ENCODE measurements around the gene PRPF40A.
"Not testable (repeated sequence)": the region's sequence is repeated elsewhere in the genome, so short reads cannot be mapped to it uniquely, and the experiment has no call there.

Gene PRPF40A

DNA sequence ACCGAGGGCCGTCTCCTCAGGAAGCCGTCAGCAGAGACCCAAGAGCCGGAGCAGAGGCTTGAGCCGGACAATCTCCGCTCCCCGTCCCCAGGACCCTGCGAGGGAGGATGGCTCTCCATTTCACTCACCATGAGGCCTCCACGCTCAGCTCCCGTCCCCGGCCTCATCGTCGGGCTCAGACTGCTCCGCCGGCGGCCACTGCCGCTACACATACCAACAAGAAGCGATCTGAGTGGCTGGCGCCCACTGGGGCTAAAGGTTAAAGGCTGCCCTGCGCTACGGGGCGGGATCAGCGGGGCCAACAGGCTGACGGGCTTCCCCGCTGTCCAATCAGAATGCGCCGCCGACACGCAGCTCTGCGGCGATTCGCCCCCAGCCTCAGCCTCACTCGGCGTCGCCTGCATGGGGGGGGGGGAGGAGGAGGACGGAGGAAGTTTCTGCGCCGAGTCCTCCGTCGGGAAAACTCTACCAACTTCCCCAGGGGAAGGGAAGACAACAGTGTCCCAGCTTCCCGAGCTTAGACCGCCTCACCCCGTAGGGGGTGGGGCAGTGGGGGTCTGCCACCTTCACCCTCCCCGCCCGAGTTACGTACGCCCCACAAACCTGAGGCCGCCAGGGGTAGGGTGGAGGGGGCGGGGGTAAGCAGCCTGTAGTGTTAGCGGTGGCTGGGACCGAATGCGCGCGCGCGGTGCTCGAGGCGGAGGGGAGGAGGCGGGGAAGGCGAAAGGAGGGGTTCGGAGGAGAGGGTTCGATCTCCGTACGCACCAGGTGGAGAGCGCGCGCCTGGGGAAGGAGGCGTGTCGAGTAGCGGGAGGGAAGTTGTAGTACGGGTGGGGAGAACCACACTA lies at the start of gene PRPF40A:
Gene PRPF40A (minus strand): TSS at position 234 of the 848 bp plus-strand sequence. CDS start 22 bp downstream, at position 212.
- DNase-seq (peak; percentile 98), ATAC-seq (peak; percentile 85)

GRCh38 chr2:152766928-152767327 lies 49.7 kb upstream of the PRPF40A start:
- ATAC-seq (no peak), DNase-seq (no peak)

GRCh38 chr2:152763651-152764050 lies 46.4 kb upstream of the PRPF40A start:
- no peak for ATAC-seq
- DNase-seq = no peak

- DNase-seq, ATAC-seq: not testable (repeated sequence)
Observed at GRCh38 chr2:152763208-152763607, 45.9 kb upstream of the PRPF40A start.

GRCh38 chr2:152762202-152762601 lies 44.9 kb upstream of the PRPF40A start:
- no peak for ATAC-seq
- DNase-seq = no peak

DNA sequence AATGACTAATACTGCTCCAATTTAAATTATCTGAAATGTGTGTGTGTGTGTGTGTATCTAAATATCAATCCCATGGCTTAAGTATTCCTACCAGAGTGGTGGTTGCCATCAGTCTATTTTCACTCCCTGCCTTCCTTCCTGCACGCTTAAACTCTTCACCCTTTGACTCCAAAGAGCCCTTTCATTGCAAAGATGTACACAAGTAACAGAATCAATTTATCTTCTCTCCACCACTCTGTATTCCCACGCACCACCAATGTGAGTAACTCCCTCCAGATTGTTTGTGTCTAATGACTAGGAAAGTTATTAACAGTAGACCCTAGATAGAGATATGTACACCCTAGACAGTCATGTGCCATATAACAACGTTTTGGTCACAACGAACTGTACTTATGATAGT lies 44.0 kb upstream of the PRPF40A start:
- no peak for DNase-seq
- ATAC-seq = no peak

GRCh38 chr2:152759290-152760072 lies 42.2 kb upstream of the PRPF40A start:
- ATAC-seq (no peak), DNase-seq (no peak)

DNA sequence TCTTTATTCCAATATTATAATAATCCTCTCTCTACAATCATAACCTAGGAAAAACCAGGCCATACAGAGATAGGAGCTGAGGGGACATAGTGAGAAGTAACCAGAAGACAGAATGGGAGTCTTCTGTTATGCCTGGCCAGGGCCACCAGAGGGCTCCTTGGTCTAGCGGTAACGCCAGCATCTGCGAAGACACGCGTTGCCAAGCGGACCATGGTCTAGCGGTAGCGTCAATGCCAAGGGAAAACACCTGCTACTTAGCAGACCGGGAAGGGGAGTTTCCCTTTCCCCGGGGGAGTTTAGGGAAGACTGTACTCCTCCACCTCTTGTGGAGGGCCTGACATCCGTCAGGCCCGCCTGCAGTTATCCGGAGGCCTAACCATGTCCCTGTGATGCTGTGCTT lies 37.8 kb upstream of the PRPF40A start:
- no peak for DNase-seq

GRCh38 chr2:152747751-152748150 lies 30.5 kb upstream of the PRPF40A start:
- not testable (repeated sequence) for DNase-seq, ATAC-seq

More for the DNA sequence above, 37.8 kb upstream of the PRPF40A start:
- ATAC-seq = no peak

GRCh38 chr2:152743002-152743401 lies 25.7 kb upstream of the PRPF40A start:
- no peak for ATAC-seq
- DNase-seq = no peak

DNA sequence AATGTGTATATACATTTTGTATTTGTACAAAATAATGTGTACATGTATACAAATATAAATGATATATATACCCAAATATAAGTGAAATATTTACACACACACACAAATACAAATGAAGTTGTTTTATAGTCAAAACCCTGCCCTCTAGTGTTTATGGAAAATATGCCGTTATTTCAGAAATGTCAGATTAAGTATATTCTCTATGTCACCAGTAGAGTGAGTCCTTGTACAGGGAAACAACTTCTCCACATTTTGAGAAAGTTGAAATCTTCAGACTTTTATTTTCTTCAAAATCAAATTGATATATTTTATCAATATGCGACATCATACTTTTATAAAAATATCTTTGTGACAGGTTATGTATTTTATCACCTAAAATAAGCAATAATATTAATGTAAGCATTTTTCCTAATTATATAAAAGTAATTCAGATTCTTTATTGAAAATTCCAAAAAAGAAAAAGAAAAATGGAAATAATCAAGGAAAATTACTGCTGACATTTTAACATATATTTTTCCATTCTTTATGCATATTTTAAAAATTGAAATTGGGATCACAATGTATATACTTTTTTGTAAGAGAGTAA lies 23.6 kb upstream of the PRPF40A start:
- ATAC-seq (no peak), DNase-seq (no peak)

DNA sequence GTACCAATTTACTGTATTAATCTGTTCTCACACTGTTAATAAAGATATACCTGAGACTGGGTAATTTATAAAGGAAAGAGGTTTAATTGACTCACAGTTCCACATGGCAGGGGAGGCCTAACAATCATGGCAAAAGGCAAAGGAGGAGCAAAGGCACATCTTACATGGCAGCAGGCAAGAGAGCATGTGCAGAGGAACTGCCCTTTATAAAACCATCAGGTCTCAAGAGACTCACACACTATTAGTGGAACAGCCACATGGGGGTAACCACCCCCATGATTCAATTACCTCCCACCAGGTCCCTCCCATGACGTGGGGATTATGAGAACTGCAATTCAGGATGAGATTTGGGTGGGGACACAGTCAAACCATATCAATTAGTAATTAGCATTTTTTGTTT lies 22.4 kb upstream of the PRPF40A start:
- DNase-seq, ATAC-seq: not testable (repeated sequence)

- DNase-seq (no peak), ATAC-seq (no peak)
Observed at GRCh38 chr2:152738438-152738837, 21.2 kb upstream of the PRPF40A start.

DNA sequence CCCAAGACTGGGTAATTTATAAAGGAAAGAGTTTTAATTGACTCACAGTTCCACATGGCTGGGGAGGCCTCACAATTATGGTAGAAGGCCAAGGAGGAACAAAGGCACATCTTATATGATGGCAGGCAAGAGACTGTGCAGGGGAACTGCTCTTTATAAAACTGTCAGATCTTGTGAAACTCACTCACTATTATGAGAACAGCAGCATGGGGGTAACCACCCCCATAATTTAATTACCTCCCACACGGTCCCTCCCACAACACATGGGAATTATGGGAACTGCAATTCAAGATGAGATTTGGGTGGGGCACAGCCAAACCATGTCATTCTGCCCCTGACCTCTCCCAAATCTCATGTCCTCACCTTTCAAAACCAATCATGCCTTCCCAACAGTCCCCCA lies 20.2 kb upstream of the PRPF40A start:
- ATAC-seq, DNase-seq: not testable (repeated sequence)

- DNase-seq (peak; percentile 16), ATAC-seq (peak; percentile 84)
Observed at GRCh38 chr2:152730591-152731333, 13.5 kb upstream of the PRPF40A start.

- DNase-seq = no peak
- no peak for ATAC-seq
Observed at GRCh38 chr2:152729844-152730243, 12.6 kb upstream of the PRPF40A start.

GRCh38 chr2:152723918-152724317 lies 6.7 kb upstream of the PRPF40A start:
- no peak for ATAC-seq

GRCh38 chr2:152722639-152723038 lies 5.4 kb upstream of the PRPF40A start:
- ATAC-seq = not testable (repeated sequence)

More at GRCh38 chr2:152723918-152724317, 6.7 kb upstream of the PRPF40A start:
- DNase-seq = no peak

GRCh38 chr2:152720794-152721193 lies 3.5 kb upstream of the PRPF40A start:
- ATAC-seq (no peak), DNase-seq (no peak)

More at GRCh38 chr2:152722639-152723038, 5.4 kb upstream of the PRPF40A start:
- not testable (repeated sequence) for DNase-seq

DNA sequence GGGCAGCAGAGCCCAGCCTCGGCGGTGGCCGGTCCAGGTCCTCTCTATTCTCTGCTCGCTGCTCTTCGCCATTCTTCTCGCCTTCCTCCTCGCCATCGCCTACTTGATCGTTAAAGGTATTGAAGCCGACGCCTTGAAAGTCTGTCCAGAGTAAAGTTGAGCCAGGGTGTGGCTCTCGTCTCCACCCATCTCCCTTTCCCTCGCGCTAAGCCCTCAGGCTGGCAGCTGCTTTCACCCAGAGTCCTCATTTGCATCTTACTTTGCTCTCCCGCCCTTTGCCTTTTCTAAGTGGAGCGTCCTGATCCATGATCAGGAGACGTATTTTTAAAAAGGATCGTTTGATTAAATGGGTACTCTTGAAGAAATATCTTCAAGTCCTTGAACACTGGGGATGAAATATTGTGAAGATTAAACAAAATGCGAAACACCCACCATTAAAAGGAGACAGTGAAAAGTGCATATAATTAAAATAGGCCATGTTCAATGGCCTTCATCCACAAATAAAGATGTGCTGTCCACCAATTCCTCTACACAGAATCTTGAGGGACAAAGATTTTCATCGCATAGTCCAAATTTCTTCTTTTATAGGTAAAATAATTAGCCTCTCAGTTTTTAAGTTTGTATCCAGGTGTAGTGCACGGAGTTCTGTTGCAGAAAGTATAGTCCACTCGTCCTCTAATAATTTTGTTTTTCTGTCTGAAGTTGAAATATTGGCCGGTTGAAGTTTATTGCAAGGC lies 1.8 kb upstream of the PRPF40A start:
- DNase-seq (peak; percentile 49), ATAC-seq (no peak)
